NCI-H345 treated with DMSO at 0.1 percent for 48 hours (cell line): ENCODE measurements around the gene SPRR1B.
"Not testable (repeated sequence)": the region's sequence is repeated elsewhere in the genome, so short reads cannot be mapped to it uniquely, and the experiment has no call there.

Experiments used
- DNase-seq: peaks from one replicate; lab custom pipeline; 2025; ENCODE audit not compliant: unreplicated experiment; lab: John Stamatoyannopoulos, UW

The SPRR1B gene

DNA sequence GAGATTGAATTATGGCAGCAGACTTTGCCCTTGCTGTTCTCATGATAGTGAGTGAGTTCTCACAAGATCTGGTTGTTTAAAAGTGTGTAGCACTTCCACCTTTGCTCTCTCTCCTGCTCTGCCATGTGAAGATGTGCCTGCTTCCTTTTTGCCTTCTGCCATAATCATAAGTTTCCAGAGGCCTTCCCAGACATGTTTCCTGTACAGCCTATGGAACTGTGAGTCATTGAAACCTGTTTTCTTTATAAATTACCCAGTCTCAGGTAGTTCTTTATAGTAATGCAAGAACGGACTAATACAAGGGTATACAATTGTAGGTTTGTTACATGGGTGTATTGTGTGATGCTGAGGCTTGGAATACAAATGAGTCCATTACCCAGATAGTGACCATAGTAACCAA lies 4.2 kb downstream of the SPRR1B start:
- DNase-seq: no peak

DNA sequence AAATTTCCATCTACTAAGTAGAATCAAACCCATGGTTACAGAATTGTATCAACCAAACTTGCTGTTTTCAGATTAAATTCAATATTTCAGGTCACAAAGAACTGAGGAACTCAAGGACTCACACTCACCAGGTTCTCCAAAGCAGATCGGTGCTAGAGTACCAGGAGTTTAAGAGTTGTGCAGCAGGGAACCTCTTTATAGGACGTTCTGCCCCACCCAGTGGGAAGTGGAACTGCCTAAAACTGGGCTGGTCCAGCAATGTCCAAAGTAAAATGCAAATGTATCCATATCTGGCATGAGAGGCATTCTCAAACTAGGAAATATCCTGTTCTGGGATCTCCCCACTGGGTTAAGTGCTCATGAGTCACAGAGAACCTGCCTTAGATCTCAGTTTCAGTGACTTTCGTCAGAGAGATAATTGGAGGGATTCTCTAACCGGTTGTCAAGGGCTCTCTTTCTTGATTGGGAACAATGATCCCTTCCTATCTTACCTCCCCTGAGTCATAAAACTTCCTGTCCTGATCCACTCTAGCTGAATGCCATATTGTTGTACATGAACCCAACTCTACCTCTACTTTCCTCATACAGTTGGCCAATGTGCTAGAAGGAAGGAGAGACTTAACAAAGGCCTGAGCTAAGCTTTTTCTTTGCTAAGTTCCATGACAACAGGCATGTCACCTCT lies 10.1 kb downstream of the SPRR1B start, which contains the start of gene SPRR2D:
Gene SPRR2D, minus strand, starts transcription at position 171 of the 682 bp plus-strand sequence. CDS start 774 bp downstream, outside the sequence.
- no peak for DNase-seq

DNA sequence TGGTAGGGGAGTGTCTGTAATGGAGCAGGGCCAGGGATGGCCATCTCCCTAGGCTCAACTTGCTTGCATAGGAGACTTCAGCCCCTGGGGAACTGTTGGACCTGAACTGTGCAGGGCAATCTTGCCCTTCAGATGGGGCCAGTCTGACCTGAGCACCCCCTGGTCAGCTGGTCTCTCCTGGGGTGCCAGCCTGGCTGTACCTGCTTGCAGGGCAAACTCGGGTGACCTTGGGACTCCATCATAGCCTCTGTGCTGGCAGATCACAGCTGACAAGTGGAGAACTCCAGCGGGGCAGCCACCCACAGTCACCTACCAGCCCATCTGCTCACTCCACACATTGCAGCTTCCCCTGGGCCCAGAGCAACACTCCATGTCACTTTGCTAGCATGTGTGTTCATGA lies 18.2 kb downstream of the SPRR1B start:
- DNase-seq: no peak

DNA sequence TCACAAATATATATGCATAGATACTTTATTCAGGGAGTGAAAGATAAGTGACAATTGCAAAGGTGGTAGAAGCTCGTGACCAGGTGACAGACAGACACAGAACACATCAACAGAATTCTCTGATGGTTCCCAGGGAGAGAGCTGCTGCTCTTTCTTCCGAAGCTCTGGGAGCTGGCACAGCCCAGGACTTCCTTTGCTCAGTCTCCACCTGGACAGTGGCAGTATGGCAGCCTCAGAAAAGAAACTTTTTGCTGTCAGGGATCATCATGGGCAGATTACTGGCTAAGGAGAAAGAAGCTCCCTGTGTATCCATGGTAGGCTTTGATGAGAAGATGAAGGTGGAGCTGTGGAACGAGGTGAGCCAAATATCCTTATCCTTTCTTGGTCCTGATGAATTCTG lies 25.1 kb downstream of the SPRR1B start:
- not testable (repeated sequence) for DNase-seq

DNA sequence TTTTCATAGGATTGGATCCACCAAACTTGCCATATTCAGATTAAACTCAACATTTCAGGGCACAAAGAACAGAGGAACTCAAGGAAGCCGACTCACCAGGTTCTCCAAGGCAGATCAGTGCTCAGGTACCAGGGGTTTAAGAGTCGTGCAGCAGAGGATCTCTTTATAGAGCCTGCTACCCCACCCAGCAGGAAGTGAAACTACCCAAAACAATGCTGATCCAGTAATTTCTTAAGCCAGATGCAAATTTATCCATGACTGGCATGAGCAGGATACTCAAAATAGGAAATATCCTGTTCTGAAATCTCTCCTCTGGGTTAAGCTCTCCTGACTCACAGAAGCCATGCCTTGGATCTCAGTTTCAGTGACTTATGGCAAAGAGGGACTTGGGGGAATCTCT lies 26.4 kb downstream of the SPRR1B start, which contains the start of gene SPRR2A:
Gene SPRR2A, minus strand, starts transcription at position 138 of the 400 bp plus-strand sequence. CDS start 777 bp downstream, outside the sequence.
- no peak for DNase-seq

DNA sequence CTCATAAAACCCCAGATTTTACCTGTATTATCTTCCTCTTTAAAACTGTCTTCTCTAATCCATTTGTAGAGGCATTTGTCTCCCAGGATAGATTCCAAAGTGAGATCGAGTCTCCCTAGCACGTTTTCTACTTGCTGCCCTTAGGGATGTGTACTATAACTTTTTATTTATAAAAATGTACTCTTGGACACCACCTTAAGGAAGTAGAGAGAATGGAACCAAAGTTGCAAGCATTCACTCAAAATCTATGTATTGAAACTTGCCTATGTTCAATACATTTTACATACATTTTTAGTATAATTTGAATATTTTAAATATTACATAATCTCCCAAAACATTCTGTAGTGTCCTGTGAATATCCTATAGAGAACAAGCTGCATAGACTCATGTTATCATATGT lies 27.2 kb downstream of the SPRR1B start:
- DNase-seq: no peak

DNA sequence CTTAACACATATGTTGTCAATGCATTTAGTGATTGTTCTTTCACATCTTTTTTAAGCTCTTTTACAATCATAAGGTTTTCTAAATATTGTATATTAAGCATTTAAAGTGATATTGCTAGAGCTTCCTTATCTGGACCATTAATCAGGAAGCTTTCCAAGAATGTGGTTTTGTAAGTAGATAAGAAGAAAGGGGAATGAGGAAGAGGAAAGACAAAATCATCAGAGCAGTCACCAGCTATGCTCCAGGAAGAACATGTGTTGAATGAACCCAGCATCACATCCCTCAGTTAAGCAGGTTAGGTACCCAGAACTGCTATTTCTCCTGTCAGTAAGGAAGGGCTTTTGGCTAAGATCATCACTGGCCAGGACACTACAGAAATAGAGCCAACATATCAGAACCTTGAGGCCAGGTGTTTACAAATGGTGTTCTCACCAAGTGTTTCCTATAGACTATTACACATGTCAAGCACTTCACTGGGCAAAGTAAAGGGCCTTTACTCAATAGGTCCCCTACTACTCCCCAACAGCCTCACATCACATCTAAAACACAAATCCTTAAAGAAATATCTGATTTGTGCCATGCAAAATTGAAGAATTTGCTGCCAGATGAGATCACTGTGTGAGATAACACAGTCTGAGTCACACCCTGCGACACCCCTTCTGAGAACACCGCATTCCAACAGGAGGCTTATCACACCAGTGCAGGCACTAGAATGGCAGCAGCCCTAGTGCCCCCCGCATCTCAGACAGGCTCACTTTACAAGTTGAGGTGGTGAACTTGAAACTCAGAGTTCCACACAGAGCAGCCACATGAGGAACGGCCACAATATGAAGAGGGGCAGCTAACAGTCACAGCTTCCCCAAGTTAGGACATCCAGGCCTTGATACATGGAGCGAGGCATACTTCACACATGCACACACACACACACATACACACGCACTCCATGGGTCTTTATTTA lies 28.1 kb downstream of the SPRR1B start:
- no peak for DNase-seq

DNA sequence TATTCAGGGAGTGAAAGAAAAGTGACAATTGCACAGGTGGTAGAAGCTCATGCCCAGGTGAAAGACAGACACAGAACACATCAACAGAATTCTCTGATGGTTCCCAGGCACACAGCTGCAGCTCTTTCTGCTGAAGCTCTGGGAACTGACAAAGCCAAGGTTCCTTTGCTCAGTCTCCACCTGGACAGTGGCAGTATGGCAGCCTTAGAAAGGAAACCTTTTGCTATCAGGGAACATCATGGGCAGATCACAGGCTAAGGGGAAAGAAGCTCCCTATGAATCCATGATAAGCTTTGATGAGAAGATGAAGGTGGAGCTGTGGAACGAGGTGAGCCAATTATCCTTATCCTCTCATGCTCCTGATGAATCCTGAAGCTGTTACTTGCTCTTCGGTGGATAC lies 39.2 kb downstream of the SPRR1B start:
- no peak for DNase-seq

DNA sequence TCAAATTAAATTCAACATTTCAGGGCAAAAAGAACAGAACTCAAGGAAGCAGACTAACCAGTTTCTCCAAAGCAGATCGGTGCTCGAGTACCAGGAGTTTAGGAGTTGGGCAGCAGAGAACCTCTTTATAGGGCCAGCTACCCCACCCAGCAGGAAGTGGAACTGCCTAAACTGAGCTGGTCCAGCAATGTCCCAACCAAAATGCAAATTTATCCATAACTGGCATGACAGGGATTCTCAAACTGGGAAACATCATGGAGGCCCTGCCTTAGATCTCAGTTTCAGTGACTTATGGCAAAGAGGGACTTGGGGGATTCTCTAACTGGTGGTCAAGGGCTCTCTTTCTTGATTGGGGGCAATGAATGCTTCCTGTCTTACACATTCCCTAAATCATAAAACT lies 40.5 kb downstream of the SPRR1B start, which contains the start of gene SPRR2B:
Gene SPRR2B, minus strand, starts transcription at position 101 of the 400 bp plus-strand sequence. CDS start 772 bp downstream, outside the sequence.
- no peak for DNase-seq

GRCh38 chr1:153072806-153073726 lies 42.1 kb downstream of the SPRR1B start:
- DNase-seq: no peak

DNA sequence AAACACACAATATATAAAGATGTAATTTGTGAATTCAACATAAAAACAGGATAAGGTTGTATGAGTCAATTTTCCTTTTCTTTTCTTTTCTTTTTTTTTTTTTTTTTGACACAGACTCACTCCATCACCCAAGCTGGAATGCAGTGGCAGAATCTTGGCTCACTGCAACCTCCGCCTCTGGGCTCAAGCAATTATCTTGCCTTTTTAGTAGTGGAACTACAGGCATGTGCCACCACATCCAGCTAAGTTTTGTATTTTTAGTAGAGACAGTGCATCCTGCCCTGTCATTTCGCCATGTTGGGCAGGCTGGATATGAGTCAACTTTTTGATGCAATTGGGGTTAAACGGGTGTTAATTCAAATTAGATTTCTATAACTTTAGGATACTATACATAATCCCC lies 50.7 kb downstream of the SPRR1B start:
- DNase-seq: no peak
